ENCODE data around the gene LRBA.
"Not testable (repeated sequence)": the region's sequence is repeated elsewhere in the genome, so short reads cannot be mapped to it uniquely, and the experiment has no call there.

The LRBA gene

GRCh38 chr4:150782311-150782710, 232.8 kb downstream of the LRBA start:
- no peak for DNase-seq

GRCh38 chr4:150781191-150781590, 233.9 kb downstream of the LRBA start:
- DNase-seq, result no peak

- no peak for DNase-seq
Observed at GRCh38 chr4:150779707-150780106, 235.4 kb downstream of the LRBA start.

GRCh38 chr4:150773729-150774449, 241.2 kb downstream of the LRBA start:
- DNase-seq, result no peak

- no peak for DNase-seq
Observed at GRCh38 chr4:150773032-150773431, 242.1 kb downstream of the LRBA start.

- no peak for DNase-seq
Observed at GRCh38 chr4:150771382-150771781, 243.7 kb downstream of the LRBA start.

GRCh38 chr4:150769845-150770244, 245.2 kb downstream of the LRBA start:
- no peak for DNase-seq

GRCh38 chr4:150769248-150769647, 245.8 kb downstream of the LRBA start:
- no peak for DNase-seq

- DNase-seq, result no peak
Observed at GRCh38 chr4:150768497-150768896, 246.6 kb downstream of the LRBA start.

- DNase-seq, result no peak
Observed at GRCh38 chr4:150765216-150765615, 249.9 kb downstream of the LRBA start.

- DNase-seq, result no peak
Observed at GRCh38 chr4:150751648-150752047, 263.4 kb downstream of the LRBA start.

GRCh38 chr4:150750824-150751223, 264.3 kb downstream of the LRBA start:
- DNase-seq, result no peak

- no peak for DNase-seq
Observed at GRCh38 chr4:150746156-150746555, 268.9 kb downstream of the LRBA start.

GRCh38 chr4:150744570-150744969, 270.5 kb downstream of the LRBA start:
- no peak for DNase-seq

- no peak for DNase-seq
Observed at GRCh38 chr4:150743564-150744342, 271.3 kb downstream of the LRBA start.

- not testable (repeated sequence) for DNase-seq
Observed at GRCh38 chr4:150742930-150743329, 272.2 kb downstream of the LRBA start.

- DNase-seq, result no peak
Observed at GRCh38 chr4:150739591-150739990, 275.5 kb downstream of the LRBA start.

GRCh38 chr4:150725957-150726523, 289.0 kb downstream of the LRBA start:
- no peak for DNase-seq

- no peak for DNase-seq
Observed at GRCh38 chr4:150723727-150724411, 291.2 kb downstream of the LRBA start.

- no peak for DNase-seq
Observed at GRCh38 chr4:150722908-150723362, 292.1 kb downstream of the LRBA start.

GRCh38 chr4:150720973-150721518, 294.0 kb downstream of the LRBA start:
- no peak for DNase-seq

GRCh38 chr4:150717952-150718351, 297.1 kb downstream of the LRBA start:
- DNase-seq, result no peak

Data from stimulated activated CD8-positive, alpha-beta memory T cell treated with anti-CD3 and anti-CD28 coated beads, Interleukin-4, amount 100 ng/mL, for 48 hours (primary cell).